ENCODE measurements around the gene MRPL45. TPM values are rescaled to one million over a fixed set of nuclear protein-coding genes. Genes with fewer than 3 reads are reported as not detected.
"Not testable (repeated sequence)": the region's sequence is repeated elsewhere in the genome, so short reads cannot be mapped to it uniquely, and the experiment has no call there.

Gene MRPL45
- polyA plus RNA-seq, 1 of the 3 experiments (the other 2 are of a cell fraction) = 35.5 TPM

DNA sequence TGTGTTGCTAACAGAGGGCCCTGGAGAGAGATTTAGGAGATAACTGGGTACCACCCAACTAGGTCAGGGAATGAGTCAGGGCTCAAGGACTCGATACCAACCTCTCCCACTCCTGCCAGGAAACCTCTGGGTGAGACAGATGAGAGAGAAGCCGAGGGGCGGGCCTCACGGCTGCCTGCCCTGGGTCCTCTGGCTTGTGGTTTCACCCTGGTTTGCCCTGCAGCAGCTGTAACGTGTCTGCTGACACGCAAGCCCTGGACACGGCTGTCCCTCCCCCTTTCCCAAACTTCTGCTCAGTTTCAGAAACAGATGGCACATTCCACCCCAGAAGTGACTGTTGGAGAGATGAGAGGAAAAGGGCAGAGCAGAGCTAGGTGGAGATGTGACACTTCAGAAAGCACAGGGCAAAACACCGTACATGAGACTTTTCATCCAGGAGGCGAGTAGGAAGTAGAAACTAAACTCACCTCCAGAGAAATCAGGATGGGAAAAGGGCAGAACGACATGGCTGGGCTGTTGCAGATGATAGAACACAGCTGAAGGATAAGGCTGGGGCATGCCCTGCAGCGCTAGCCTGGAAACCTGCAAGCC lies 10.4 kb upstream of the MRPL45 start:
- H3K9me2 ChIP-seq; H3K27me3 ChIP-seq (ENCODE audit: insufficient read depth); H3K4me1 ChIP-seq (ENCODE audit: control insufficient read depth in 1 of 2, insufficient read depth in 2 of 2, low read depth in 1 of 2, low read length in 1 of 2); POLR2A ChIA-PET; CTCF ChIA-PET; H4K20me1 ChIP-seq (ENCODE audit: insufficient read depth); H2AFZ ChIP-seq (ENCODE audit: low read depth); H3K4me3 ChIP-seq (ENCODE audit: low read depth in 2 of 2, low read length in 1 of 2); H3F3A ChIP-seq (replicated peaks; ENCODE audit: insufficient read depth); H3K79me2 ChIP-seq (ENCODE audit: insufficient read depth); H3K36me3 ChIP-seq (replicated peaks in 1 of 2; ENCODE audit: control insufficient read depth in 1 of 2, insufficient read depth in 2 of 2, low read length in 1 of 2); H3K9me3 ChIP-seq; H3K9ac ChIP-seq: not testable (repeated sequence)
- Histone ChIP-seq H3K27ac (ENCODE audit: low read depth in 2 of 2, low read length in 1 of 2) (peak overlapping the region; percentile 33 to 81), H3K4me2 (peak overlapping the region; percentile 69; the same call in 1 of the 2 replicates)
- TF ChIP-seq, protein P1, sequence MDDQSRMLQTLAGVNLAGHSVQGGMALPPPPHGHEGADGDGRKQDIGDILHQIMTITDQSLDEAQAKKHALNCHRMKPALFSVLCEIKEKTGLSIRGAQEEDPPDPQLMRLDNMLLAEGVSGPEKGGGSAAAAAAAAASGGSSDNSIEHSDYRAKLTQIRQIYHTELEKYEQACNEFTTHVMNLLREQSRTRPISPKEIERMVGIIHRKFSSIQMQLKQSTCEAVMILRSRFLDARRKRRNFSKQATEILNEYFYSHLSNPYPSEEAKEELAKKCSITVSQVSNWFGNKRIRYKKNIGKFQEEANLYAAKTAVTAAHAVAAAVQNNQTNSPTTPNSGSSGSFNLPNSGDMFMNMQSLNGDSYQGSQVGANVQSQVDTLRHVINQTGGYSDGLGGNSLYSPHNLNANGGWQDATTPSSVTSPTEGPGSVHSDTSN (IDR thresholded peaks at IDR 0.05) = peak; percentile 80
- TF ChIP-seq FOSL2 (IDR thresholded peaks at IDR 0.05; ENCODE audit: borderline replicate concordance, low read depth) (peak; percentile 38; the same call in 1 of the 2 replicates), EP300 (IDR thresholded peaks at IDR 0.05; ENCODE audit: borderline replicate concordance in 1 of 2, low read depth in 1 of 2, low read length in 1 of 2) (peak in 1 of 2 experiments; percentile 35; a peak in 1 of 4 replicates), TCF12 (IDR thresholded peaks at IDR 0.05) (peak; percentile 83), POLR2AphosphoS5 (IDR thresholded peaks at IDR 0.05; ENCODE audit: low read depth, low read length) (peak; percentile 20; the same call in 1 of the 2 replicates), RXRA (IDR thresholded peaks at IDR 0.05; ENCODE audit: borderline replicate concordance, low read depth) (peak; percentile 71)
- peak; percentile 18 for DNase-seq
- WGBS (ENCODE audit: low lambda C conversion rate) = 21% methylated on average over 8 of the region's 11 CpGs

DNA sequence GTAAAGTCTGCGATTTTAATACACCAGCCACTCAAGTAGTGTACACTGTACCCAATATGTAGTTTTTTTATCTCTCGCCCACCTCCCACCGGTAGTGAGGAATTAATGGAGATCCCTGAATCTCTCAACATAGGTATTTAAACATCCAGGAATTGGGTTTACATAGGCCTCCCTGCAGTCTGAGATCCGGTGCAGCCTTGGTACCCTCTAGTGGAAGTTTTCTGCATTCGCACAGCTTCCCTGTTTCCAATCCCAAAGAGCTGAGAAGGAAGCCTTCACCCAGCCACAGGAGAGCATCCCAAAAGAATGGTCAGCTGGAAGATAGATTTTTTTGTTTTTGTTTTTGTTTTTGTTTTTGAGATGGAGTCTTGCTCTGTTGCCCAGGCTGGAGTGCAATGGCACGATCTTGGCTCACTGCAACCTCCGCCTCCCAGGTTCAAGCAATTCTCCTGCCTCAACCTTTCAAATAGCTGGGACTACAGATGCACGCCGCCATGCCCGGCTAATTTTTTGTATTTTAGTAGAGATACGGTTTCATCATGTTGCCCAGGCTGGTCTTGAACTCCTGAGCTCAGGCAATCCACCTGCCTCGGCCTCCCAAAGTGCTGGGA lies 8.6 kb upstream of the MRPL45 start:
- H3K27me3 ChIP-seq (ENCODE audit: insufficient read depth); H4K20me1 ChIP-seq (ENCODE audit: insufficient read depth); H3K4me1 ChIP-seq (ENCODE audit: control insufficient read depth in 1 of 2, insufficient read depth in 2 of 2, low read depth in 1 of 2, low read length in 1 of 2); POLR2A ChIA-PET; H3K27ac ChIP-seq (ENCODE audit: low read depth in 2 of 2, low read length in 1 of 2); CTCF ChIA-PET; H3K9me3 ChIP-seq; H2AFZ ChIP-seq (ENCODE audit: low read depth); H3K9me2 ChIP-seq; H3F3A ChIP-seq (replicated peaks; ENCODE audit: insufficient read depth); H3K36me3 ChIP-seq (replicated peaks in 1 of 2; ENCODE audit: control insufficient read depth in 1 of 2, insufficient read depth in 2 of 2, low read length in 1 of 2); H3K9ac ChIP-seq; H3K4me2 ChIP-seq; H3K79me2 ChIP-seq (ENCODE audit: insufficient read depth); H3K4me3 ChIP-seq (ENCODE audit: low read depth in 2 of 2, low read length in 1 of 2): not testable (repeated sequence)
- peak; percentile 42 for DNase-seq
- TF ChIP-seq, protein P2, sequence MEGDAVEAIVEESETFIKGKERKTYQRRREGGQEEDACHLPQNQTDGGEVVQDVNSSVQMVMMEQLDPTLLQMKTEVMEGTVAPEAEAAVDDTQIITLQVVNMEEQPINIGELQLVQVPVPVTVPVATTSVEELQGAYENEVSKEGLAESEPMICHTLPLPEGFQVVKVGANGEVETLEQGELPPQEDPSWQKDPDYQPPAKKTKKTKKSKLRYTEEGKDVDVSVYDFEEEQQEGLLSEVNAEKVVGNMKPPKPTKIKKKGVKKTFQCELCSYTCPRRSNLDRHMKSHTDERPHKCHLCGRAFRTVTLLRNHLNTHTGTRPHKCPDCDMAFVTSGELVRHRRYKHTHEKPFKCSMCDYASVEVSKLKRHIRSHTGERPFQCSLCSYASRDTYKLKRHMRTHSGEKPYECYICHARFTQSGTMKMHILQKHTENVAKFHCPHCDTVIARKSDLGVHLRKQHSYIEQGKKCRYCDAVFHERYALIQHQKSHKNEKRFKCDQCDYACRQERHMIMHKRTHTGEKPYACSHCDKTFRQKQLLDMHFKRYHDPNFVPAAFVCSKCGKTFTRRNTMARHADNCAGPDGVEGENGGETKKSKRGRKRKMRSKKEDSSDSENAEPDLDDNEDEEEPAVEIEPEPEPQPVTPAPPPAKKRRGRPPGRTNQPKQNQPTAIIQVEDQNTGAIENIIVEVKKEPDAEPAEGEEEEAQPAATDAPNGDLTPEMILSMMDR (IDR thresholded peaks at IDR 0.05) = peak; percentile 51
- TF ChIP-seq RAD21 (IDR thresholded peaks at IDR 0.05; ENCODE audit: low read length) (peak; percentile 51), SMC3 (IDR thresholded peaks at IDR 0.05; ENCODE audit: low read depth, low read length) (peak; percentile 6; the same call in 1 of the 2 replicates)
- WGBS (ENCODE audit: low lambda C conversion rate) = 35% methylated on average over 8 of the region's 12 CpGs

DNA sequence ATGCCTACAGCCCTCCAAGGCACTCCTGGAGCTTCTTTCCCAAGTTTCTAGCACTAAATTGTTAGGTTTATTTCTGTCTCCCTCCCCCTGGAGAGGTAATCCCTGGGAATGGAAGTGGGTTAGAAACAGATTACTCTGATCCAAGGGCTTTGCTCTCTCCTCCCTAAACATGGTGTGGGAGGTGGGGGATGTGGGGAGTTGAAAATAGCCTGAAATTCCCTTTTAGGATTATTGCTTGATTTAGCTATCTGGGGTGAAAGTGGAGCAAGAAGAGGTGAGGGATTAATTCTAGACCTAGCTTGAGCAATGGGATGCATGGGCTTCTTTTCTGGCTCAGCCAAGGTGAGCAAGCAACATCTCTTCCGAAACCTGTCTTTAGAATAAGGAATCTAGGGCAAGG lies 7.2 kb upstream of the MRPL45 start:
- CTCF ChIA-PET, DNase-seq: not testable (repeated sequence)
- 81% methylated on average over 1 of the region's 1 CpG for WGBS (ENCODE audit: low lambda C conversion rate)

DNA sequence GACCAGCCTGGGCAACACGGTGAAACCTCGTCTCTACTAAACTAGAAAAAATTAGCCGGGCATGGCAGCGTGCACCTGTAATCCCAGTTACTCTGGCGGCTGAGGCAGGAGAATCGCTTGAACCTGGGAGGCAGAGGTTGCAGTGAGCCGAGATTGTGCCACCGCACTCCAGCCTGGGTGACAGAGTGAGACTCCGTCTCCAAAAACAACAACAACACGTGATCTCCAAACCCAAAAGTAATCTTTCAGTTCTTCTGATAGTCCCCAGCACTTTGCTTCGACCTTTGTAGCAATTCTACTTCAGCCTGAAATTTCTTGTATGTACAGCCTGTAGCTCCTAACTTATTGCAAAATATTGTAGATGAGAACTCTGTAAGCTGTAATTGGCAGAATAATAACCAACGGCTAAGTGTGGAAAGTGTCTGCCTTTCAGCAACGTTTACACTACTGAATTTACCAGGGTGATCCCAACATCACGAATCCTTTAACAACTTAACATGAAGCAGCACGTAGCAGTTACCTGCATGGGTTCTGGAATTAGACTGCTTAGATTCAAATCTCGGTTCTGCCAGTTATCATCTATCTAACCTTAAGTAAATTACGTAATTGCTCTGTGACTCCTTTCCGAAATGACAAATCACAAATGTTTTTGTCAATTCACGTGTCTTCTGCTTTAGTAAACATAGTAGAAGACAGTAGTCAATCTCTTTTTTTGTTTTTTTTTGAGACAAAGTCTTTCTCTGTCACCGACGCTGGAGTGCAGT lies 1.2 kb upstream of the MRPL45 start:
- DNase-seq; H3K9ac ChIP-seq; CTCF ChIA-PET; H3K36me3 ChIP-seq (replicated peaks in 1 of 2; ENCODE audit: control insufficient read depth in 1 of 2, insufficient read depth in 2 of 2, low read length in 1 of 2); H3F3A ChIP-seq (replicated peaks; ENCODE audit: insufficient read depth); H4K20me1 ChIP-seq (ENCODE audit: insufficient read depth); H3K27ac ChIP-seq (ENCODE audit: low read depth in 2 of 2, low read length in 1 of 2); H3K4me1 ChIP-seq (ENCODE audit: control insufficient read depth in 1 of 2, insufficient read depth in 2 of 2, low read depth in 1 of 2, low read length in 1 of 2); POLR2A ChIA-PET; H3K79me2 ChIP-seq (ENCODE audit: insufficient read depth); H3K9me3 ChIP-seq; H3K9me2 ChIP-seq; H3K4me3 ChIP-seq (ENCODE audit: low read depth in 2 of 2, low read length in 1 of 2); H3K4me2 ChIP-seq; H3K27me3 ChIP-seq (ENCODE audit: insufficient read depth): not testable (repeated sequence)
- H2AFZ ChIP-seq (ENCODE audit: low read depth) = 0 out of 2 replicates have a peak overlapping the region, but pooled peaks have one; percentile 5
- WGBS (ENCODE audit: low lambda C conversion rate) = 84% methylated on average over 21 of the region's 21 CpGs

More for the DNA sequence above, 7.2 kb upstream of the MRPL45 start:
- H3K79me2 ChIP-seq (ENCODE audit: insufficient read depth); H3K9me2 ChIP-seq; H3K4me2 ChIP-seq; H3K27ac ChIP-seq (ENCODE audit: low read depth in 2 of 2, low read length in 1 of 2); H3K4me3 ChIP-seq (ENCODE audit: low read depth in 2 of 2, low read length in 1 of 2); H3K27me3 ChIP-seq (ENCODE audit: insufficient read depth); H3K4me1 ChIP-seq (ENCODE audit: control insufficient read depth in 1 of 2, insufficient read depth in 2 of 2, low read depth in 1 of 2, low read length in 1 of 2); H3F3A ChIP-seq (replicated peaks; ENCODE audit: insufficient read depth); H3K9ac ChIP-seq; POLR2A ChIA-PET; H3K36me3 ChIP-seq (replicated peaks in 1 of 2; ENCODE audit: control insufficient read depth in 1 of 2, insufficient read depth in 2 of 2, low read length in 1 of 2); H4K20me1 ChIP-seq (ENCODE audit: insufficient read depth); H2AFZ ChIP-seq (ENCODE audit: low read depth); H3K9me3 ChIP-seq: not testable (repeated sequence)

Measured in SK-N-SH (cell line).